K562 (cell line): ENCODE measurements around the gene PDGFRA.

ENCODE experiments used
- CBX5 ChIP-seq: IDR thresholded peaks from 2 replicates; pipeline ENCODE4 v1.6.1; 2014; ENCODE audit warnings: low read depth, borderline replicate concordance
- CCNT2 ChIP-seq: IDR thresholded peaks from 2 replicates; pipeline ENCODE4 v1.6.1; 2011; ENCODE audit warnings: borderline replicate concordance, low read depth, mild to moderate bottlenecking, moderate library complexity, mixed read lengths, low read length; ENCODE audit not compliant: insufficient read length; ENCODE audit errors: extremely low read depth
- POLR2A ChIP-seq: fragments of 450-650 bp; conservative IDR thresholded peaks from 2 replicates; pipeline ENCODE4 v1.6.1; 2016
- ZNF184 ChIP-seq: sonication (generic); formaldehyde crosslinking; IDR thresholded peaks from 2 replicates; pipeline ENCODE4 v1.5.0; 2020; ENCODE audit warnings: missing genetic modification reagents
- ZNF384 ChIP-seq: IDR thresholded peaks from 2 replicates; pipeline ENCODE4 v1.6.1; 2012; ENCODE audit warnings: low read depth, low read length, improper control_type of control experiment
- TF ChIP-seq, protein P1 (sequence below), 3 experiments: IDR thresholded peaks in 2 of 3; conservative IDR thresholded peaks in 1 of 3; 2 replicates each; pipeline ENCODE4 v1.5.1; 2011 to 2012; ENCODE audit warnings: low read length in 3 of 3, mild to moderate bottlenecking in 3 of 3, control low read depth in 2 of 3, improper control_type of control experiment in 1 of 3, inconsistent platforms in 1 of 3, low read depth in 1 of 3, mixed read lengths in 1 of 3, moderate library complexity in 1 of 3; ENCODE audit not compliant: insufficient read depth in 2 of 3

DNA sequence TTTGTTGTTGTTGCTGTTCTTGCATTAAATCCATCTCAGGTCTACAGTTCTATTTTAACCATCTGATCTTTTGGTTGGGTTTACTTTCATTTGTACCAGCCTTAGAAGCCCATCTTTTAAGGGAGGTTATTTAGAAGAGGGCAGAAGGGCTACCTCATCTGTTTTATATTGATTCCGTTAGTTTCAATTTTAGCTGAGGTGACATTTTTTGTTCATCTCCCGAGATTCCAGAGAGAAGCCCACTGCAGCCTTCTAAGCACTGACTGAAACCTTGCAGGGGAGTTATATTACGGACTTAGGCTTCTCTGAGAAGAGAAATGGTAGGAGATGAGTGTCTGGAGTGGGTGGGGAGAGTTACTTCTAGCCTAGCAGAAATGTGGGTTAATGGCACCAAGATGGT is 101.8 kb downstream of the PDGFRA start:
- no peak for TF ChIP-seq POLR2A
- no peak for TF ChIP-seq ZNF184 (CRISPR knock-in tag)
- no peak for TF ChIP-seq ZNF384
- no peak for TF ChIP-seq CCNT2
- no peak for TF ChIP-seq CBX5
- TF ChIP-seq, protein P1, sequence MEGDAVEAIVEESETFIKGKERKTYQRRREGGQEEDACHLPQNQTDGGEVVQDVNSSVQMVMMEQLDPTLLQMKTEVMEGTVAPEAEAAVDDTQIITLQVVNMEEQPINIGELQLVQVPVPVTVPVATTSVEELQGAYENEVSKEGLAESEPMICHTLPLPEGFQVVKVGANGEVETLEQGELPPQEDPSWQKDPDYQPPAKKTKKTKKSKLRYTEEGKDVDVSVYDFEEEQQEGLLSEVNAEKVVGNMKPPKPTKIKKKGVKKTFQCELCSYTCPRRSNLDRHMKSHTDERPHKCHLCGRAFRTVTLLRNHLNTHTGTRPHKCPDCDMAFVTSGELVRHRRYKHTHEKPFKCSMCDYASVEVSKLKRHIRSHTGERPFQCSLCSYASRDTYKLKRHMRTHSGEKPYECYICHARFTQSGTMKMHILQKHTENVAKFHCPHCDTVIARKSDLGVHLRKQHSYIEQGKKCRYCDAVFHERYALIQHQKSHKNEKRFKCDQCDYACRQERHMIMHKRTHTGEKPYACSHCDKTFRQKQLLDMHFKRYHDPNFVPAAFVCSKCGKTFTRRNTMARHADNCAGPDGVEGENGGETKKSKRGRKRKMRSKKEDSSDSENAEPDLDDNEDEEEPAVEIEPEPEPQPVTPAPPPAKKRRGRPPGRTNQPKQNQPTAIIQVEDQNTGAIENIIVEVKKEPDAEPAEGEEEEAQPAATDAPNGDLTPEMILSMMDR (IDR thresholded peaks at IDR 0.05 in 2 of 3, conservative IDR thresholded peaks at IDR 0.05 in 1 of 3; ENCODE audit: insufficient read depth in 2 of 3, low read depth in 1 of 3, low read length in 3 of 3), result no peak
